Naive thymus-derived CD4-positive, alpha-beta T cell (primary cell): ENCODE data around the gene CCND3. TPM values are rescaled to one million over a fixed set of nuclear protein-coding genes. Genes with fewer than 3 reads are reported as not detected.

ENCODE experiments used
- ATAC-seq: fragments of 150-1000 bp; cut with Tn5 transposase; 2 replicates; pipeline ENCODE4 v1.10.0; 2021; ENCODE audit warnings: mild to moderate bottlenecking, moderate library complexity
- CTCF ChIA-PET: fragments of 350-600 bp; sonication (Branson Sonifier 250); formaldehyde crosslinking; loops from one replicate; lab custom pipeline; 2021; ENCODE audit warnings: antibody characterized with exemption; lab: Charles Lee
- POLR2A ChIA-PET: fragments of 350-600 bp; sonication (Branson Sonifier 250); formaldehyde crosslinking; loops from one replicate; lab custom pipeline; 2021; ENCODE audit warnings: antibody characterized with exemption, inconsistent platforms; lab: Charles Lee
- DNase-seq, 9 donors: peaks; one replicate each; pipeline versions ENCODE4 v3.0.0 to v3.0.0-alpha.2; 2020 to 2022; ENCODE audit warnings: mixed read lengths in 1 of 9
- H3K27ac ChIP-seq: one replicate; pipeline ENCODE4 v1.7.0; 2013; ENCODE audit warnings: mild to moderate bottlenecking, low read depth, low read length, moderate library complexity
- H3K27me3 ChIP-seq, 2 donors: one replicate each; pipeline ENCODE4 v1.7.0; 2013; ENCODE audit warnings: low read length in 2 of 2, mild to moderate bottlenecking in 2 of 2, moderate library complexity in 2 of 2; ENCODE audit not compliant: control insufficient read depth in 2 of 2, insufficient read depth in 2 of 2
- H3K36me3 ChIP-seq, 3 experiments: 1 replicate in 2 of 3; 2 replicates in 1 of 3; pipeline ENCODE4 v1.7.0; 2013; ENCODE audit warnings: low read length in 3 of 3, mild to moderate bottlenecking in 3 of 3, moderate library complexity in 1 of 3; ENCODE audit not compliant: insufficient read depth in 3 of 3, control insufficient read depth in 2 of 3
- H3K4me1 ChIP-seq, 2 donors: one replicate each; pipeline ENCODE4 v1.7.0; 2013; ENCODE audit warnings: low read length in 2 of 2, mild to moderate bottlenecking in 2 of 2, moderate library complexity in 1 of 2; ENCODE audit not compliant: control insufficient read depth in 2 of 2, insufficient read depth in 2 of 2
- H3K4me3 ChIP-seq: 2 replicates; pipeline ENCODE4 v1.7.0; 2013; ENCODE audit warnings: mild to moderate bottlenecking, low read length
- H3K9me3 ChIP-seq, 3 experiments: 1 replicate in 2 of 3; 2 replicates in 1 of 3; pipeline ENCODE4 v1.7.0; 2013; ENCODE audit warnings: low read length in 3 of 3; ENCODE audit not compliant: control insufficient read depth in 2 of 3
- H3K27ac Mint-ChIP-seq, 9 donors: one replicate each; pipeline ENCODE4 v1.8.0; 2020 to 2022; ENCODE audit warnings: mixed read lengths in 9 of 9, mild to moderate bottlenecking in 8 of 9, moderate library complexity in 5 of 9, inconsistent platforms in 2 of 9
- H3K27me3 Mint-ChIP-seq, 5 donors: one replicate each; pipeline ENCODE4 v1.8.0; 2021 to 2022; ENCODE audit warnings: mixed read lengths in 5 of 5, mild to moderate bottlenecking in 1 of 5
- H3K36me3 Mint-ChIP-seq, 5 donors: one replicate each; pipeline ENCODE4 v1.8.0; 2020 to 2022; ENCODE audit warnings: mixed read lengths in 5 of 5, mild to moderate bottlenecking in 3 of 5, inconsistent platforms in 1 of 5
- H3K4me1 Mint-ChIP-seq, 7 donors: one replicate each; pipeline ENCODE4 v1.8.0; 2020 to 2022; ENCODE audit warnings: mixed read lengths in 7 of 7, mild to moderate bottlenecking in 3 of 7, inconsistent platforms in 1 of 7
- H3K4me3 Mint-ChIP-seq, 10 donors: one replicate each; pipeline ENCODE4 v1.8.0; 2020 to 2022; ENCODE audit warnings: mild to moderate bottlenecking in 10 of 10, mixed read lengths in 10 of 10, moderate library complexity in 6 of 10, inconsistent platforms in 2 of 10
- H3K9me3 Mint-ChIP-seq, 11 donors: one replicate each; pipeline ENCODE4 v1.8.0; 2020 to 2022; ENCODE audit warnings: mixed read lengths in 11 of 11, mild to moderate bottlenecking in 4 of 11, inconsistent platforms in 1 of 11, moderate library complexity in 1 of 11
- intact Hi-C, 2 donors: fragments of 100-400 bp; cut with micrococcal nuclease; formaldehyde crosslinking; loops; one replicate each; pipeline ENCODE4 v1.15.1; 2023
- polyA plus RNA-seq, 2 donors: library from polyadenylated mRNA; unstranded; fragments of 300-500 nt; fragmentation: Illumina TruSeq; gene quantifications; one replicate each; pipeline ENCODE4 v1.2.3, GENCODE V29; 2021
- total RNA-seq, 6 experiments: library from RNA in 5 of 6; stranded (reverse) in 5 of 6; gene quantifications; 1 replicate in 5 of 6; 2 replicates in 1 of 6; pipeline ENCODE4 v1.2.3 and lab custom pipeline; 2021 to 2026

CCND3 gene
- total and polyA plus RNA-seq, 7 experiments from 2014 or later, result 285 to 764 (median 343) TPM

- Mint-ChIP-seq H3K4me3 (no peak overlapping the region), H3K27ac (no peak overlapping the region), H3K9me3 (no peaks in the 10 kb centered on the region), H3K4me1 (peaks cover 3 to 33% (median 12%) of the 10 kb centered on the region in 7 donors), H3K27me3 (no peaks in the 10 kb centered on the region), H3K36me3 (peaks cover 4 to 32% (median 6%) of the 10 kb centered on the region in 5 donors)
- DNase-seq (no peak), ATAC-seq (no peak)
- POLR2A ChIA-PET, result no interaction called here
- Histone ChIP-seq H3K9me3 (no peaks in the 10 kb centered on the region), H3K36me3 (peaks cover 0 to 23% (median 5%) of the 10 kb centered on the region in 3 experiments), H3K4me1 (peaks cover 1 to 7% of the 10 kb centered on the region in 2 donors), H3K4me3 (no peak overlapping the region), H3K27me3 (no peaks in the 10 kb centered on the region), H3K27ac (no peak overlapping the region)
- intact Hi-C loops, result no loop called here
- CTCF ChIA-PET, result interaction anchor here (1.2 kb wide), 1 partner anchor 9 kb away, joined by 3 read pairs; no protein-coding TSS in a partner anchor
Measured at GRCh38 chr6:41914869-41915530, 26.6 kb downstream of the CCND3 start.

GRCh38 chr6:41914343-41914742, 27.3 kb downstream of the CCND3 start:
- ATAC-seq (no peak), DNase-seq (no peak)
- intact Hi-C loops, result no loop called here
- ChIA-PET CTCF (no interaction called here), POLR2A (interaction anchor here (0.5 kb wide), 1 partner anchor 79 kb away, joined by 3 read pairs; no protein-coding TSS in a partner anchor)
- Histone ChIP-seq H3K4me1 (peaks cover 0 to under 1% of the 10 kb centered on the region in 2 donors), H3K9me3 (no peaks in the 10 kb centered on the region), H3K27ac (no peak overlapping the region), H3K36me3 (peaks cover 0 to 27% (median 5%) of the 10 kb centered on the region in 3 experiments), H3K27me3 (no peaks in the 10 kb centered on the region), H3K4me3 (no peak overlapping the region)
- Mint-ChIP-seq H3K9me3 (no peaks in the 10 kb centered on the region), H3K27me3 (no peaks in the 10 kb centered on the region), H3K4me3 (no peak overlapping the region), H3K36me3 (peaks cover 4 to 34% (median 6%) of the 10 kb centered on the region in 5 donors), H3K4me1 (peaks cover 0 to 31% (median 9%) of the 10 kb centered on the region in 7 donors), H3K27ac (peak overlapping the region in 1 of 9 donors; percentile 52)

- no peak for ATAC-seq
- no peaks in the 10 kb centered on the region for H3K27me3 Mint-ChIP-seq
- intact Hi-C loops, result no loop called here
- peaks cover 5 to 29% (median 18%) of the 10 kb centered on the region in 7 donors for H3K4me1 Mint-ChIP-seq
- no peak overlapping the region for H3K27ac Mint-ChIP-seq
- H3K36me3 ChIP-seq, result peaks cover 0 to 48% (median 0%) of the 10 kb centered on the region in 3 experiments
- no peak for DNase-seq
- peaks cover 4 to 40% (median 16%) of the 10 kb centered on the region in 5 donors for H3K36me3 Mint-ChIP-seq
- no peak overlapping the region for H3K27ac ChIP-seq
- no peaks in the 10 kb centered on the region for H3K27me3 ChIP-seq
- POLR2A ChIA-PET, result no interaction called here
- H3K9me3 Mint-ChIP-seq, result no peaks in the 10 kb centered on the region
- H3K4me3 Mint-ChIP-seq, result no peak overlapping the region
- no peaks in the 10 kb centered on the region for H3K4me1 ChIP-seq
- no peak overlapping the region for H3K4me3 ChIP-seq
- no peaks in the 10 kb centered on the region for H3K9me3 ChIP-seq
- CTCF ChIA-PET, result no interaction called here
Measured at GRCh38 chr6:41909727-41910126, 31.9 kb downstream of the CCND3 start.

GRCh38 chr6:41901882-41902519, 39.6 kb downstream of the CCND3 start:
- no peak overlapping the region for H3K27ac ChIP-seq
- H3K27me3 Mint-ChIP-seq, result no peaks in the 10 kb centered on the region
- CTCF ChIA-PET, result interaction anchor here (0.8 to 2.3 kb wide), 6 partner anchors 131 to 202 kb away, joined by 3 to 8 read pairs (median 4); no protein-coding TSS in a partner anchor
- H3K4me3 Mint-ChIP-seq, result no peak overlapping the region
- ATAC-seq (peak; percentile 78), DNase-seq (peak in 8 of 9 donors; percentile 42 to 66 (median 52))
- H3K4me3 ChIP-seq, result no peak overlapping the region
- H3K4me1 ChIP-seq, result peaks cover 0 to 7% of the 10 kb centered on the region in 2 donors
- H3K36me3 Mint-ChIP-seq, result peaks cover 0 to 7% (median 6%) of the 10 kb centered on the region in 5 donors
- intact Hi-C loops, result loop anchor here (1.0 to 2.0 kb wide), 6 partner anchors 8 to 315 kb away; partner anchors contain the start of genes BYSL (in 1 of the 2), MED20 (in 1 of the 2) and MRPS10 (in 1 of the 2)
- H3K9me3 Mint-ChIP-seq, result no peaks in the 10 kb centered on the region
- peaks cover 8 to 27% (median 23%) of the 10 kb centered on the region in 7 donors for H3K4me1 Mint-ChIP-seq
- POLR2A ChIA-PET, result interaction anchor here (1.0 to 1.4 kb wide), 3 partner anchors 142 to 147 kb away, joined by 3 to 5 read pairs (median 3); no protein-coding TSS in a partner anchor
- no peaks in the 10 kb centered on the region for H3K9me3 ChIP-seq
- no peaks in the 10 kb centered on the region for H3K27me3 ChIP-seq
- H3K36me3 ChIP-seq, result peaks cover 0 to 10% (median 0%) of the 10 kb centered on the region in 3 experiments
- peak overlapping the region in 7 of 9 donors; percentile 5 to 61 (median 14) for H3K27ac Mint-ChIP-seq

- intact Hi-C loops, result no loop called here
Measured at GRCh38 chr6:41900861-41901260, 40.7 kb downstream of the CCND3 start.

GRCh38 chr6:41896281-41896680, 45.3 kb downstream of the CCND3 start:
- Histone ChIP-seq H3K9me3 (no peaks in the 10 kb centered on the region), H3K27me3 (no peaks in the 10 kb centered on the region), H3K4me3 (peak overlapping the region; percentile 69), H3K36me3 (no peaks in the 10 kb centered on the region), H3K4me1 (peaks cover 14 to 26% of the 10 kb centered on the region in 2 donors), H3K27ac (peak overlapping the region; percentile 76)
- CTCF ChIA-PET, result interaction anchor here (0.7 to 1.4 kb wide), 4 partner anchors 25 to 148 kb away, joined by 3 to 5 read pairs (median 4); partner anchors contain the start of genes BYSL, MED20 and TOMM6
- H3K4me3 Mint-ChIP-seq, result peak overlapping the region in 1 of 10 donors; percentile 94
- no peak for ATAC-seq
- DNase-seq, result no peak
- peaks cover 0 to 7% (median 0%) of the 10 kb centered on the region in 5 donors for H3K27me3 Mint-ChIP-seq
- peak overlapping the region in 7 of 9 donors; percentile 11 to 97 (median 93) for H3K27ac Mint-ChIP-seq
- no peaks in the 10 kb centered on the region for H3K9me3 Mint-ChIP-seq
- POLR2A ChIA-PET, result interaction anchor here (0.7 to 1.9 kb wide), 6 partner anchors 10 to 242 kb away, joined by 3 to 8 read pairs (median 4); partner anchors contain the start of genes BYSL, MED20, TAF8 and TOMM6
- intact Hi-C loops, result loop anchor here (5.0 kb wide), 4 partner anchors 49 to 1276 kb away; partner anchors contain the start of genes FOXP4 (in 1 of the 2), SRF (in 1 of the 2) and TBCC (in 1 of the 2)
- peaks cover 5 to 17% (median 11%) of the 10 kb centered on the region in 7 donors for H3K4me1 Mint-ChIP-seq
- H3K36me3 Mint-ChIP-seq, result peaks cover 0 to 2% (median 0%) of the 10 kb centered on the region in 5 donors

More at GRCh38 chr6:41900861-41901260, 40.7 kb downstream of the CCND3 start:
- no peak for ATAC-seq
- CTCF ChIA-PET, result interaction anchor here (0.8 kb wide), 1 partner anchor 145 kb away, joined by 5 read pairs; no protein-coding TSS in a partner anchor
- Mint-ChIP-seq H3K9me3 (no peaks in the 10 kb centered on the region), H3K4me1 (peaks cover 12 to 31% (median 27%) of the 10 kb centered on the region in 7 donors), H3K4me3 (no peak overlapping the region), H3K36me3 (peaks cover 0 to 7% (median 0%) of the 10 kb centered on the region in 5 donors), H3K27me3 (no peaks in the 10 kb centered on the region), H3K27ac (peak overlapping the region in 1 of 9 donors; percentile 31)
- H3K4me1 ChIP-seq, result peaks cover 5 to 14% of the 10 kb centered on the region in 2 donors
- DNase-seq, result no peak
- no peak overlapping the region for H3K4me3 ChIP-seq
- H3K27me3 ChIP-seq, result no peaks in the 10 kb centered on the region
- H3K27ac ChIP-seq, result no peak overlapping the region
- H3K36me3 ChIP-seq, result no peaks in the 10 kb centered on the region
- no peaks in the 10 kb centered on the region for H3K9me3 ChIP-seq
- POLR2A ChIA-PET, result interaction anchor here (1.0 kb wide), 1 partner anchor 144 kb away, joined by 5 read pairs; no protein-coding TSS in a partner anchor
